GM21515 (cell line): ENCODE data around the gene YKT6.

Source experiments
- ATAC-seq: cut with Tn5 transposase; IDR thresholded peaks from one replicate; pipeline ENCODE4 v1.9.1; 2021; ENCODE audit not compliant: unreplicated experiment

Gene YKT6

GRCh38 chr7:44217852-44218402, 17.1 kb downstream of the YKT6 start:
- no peak for ATAC-seq

DNA sequence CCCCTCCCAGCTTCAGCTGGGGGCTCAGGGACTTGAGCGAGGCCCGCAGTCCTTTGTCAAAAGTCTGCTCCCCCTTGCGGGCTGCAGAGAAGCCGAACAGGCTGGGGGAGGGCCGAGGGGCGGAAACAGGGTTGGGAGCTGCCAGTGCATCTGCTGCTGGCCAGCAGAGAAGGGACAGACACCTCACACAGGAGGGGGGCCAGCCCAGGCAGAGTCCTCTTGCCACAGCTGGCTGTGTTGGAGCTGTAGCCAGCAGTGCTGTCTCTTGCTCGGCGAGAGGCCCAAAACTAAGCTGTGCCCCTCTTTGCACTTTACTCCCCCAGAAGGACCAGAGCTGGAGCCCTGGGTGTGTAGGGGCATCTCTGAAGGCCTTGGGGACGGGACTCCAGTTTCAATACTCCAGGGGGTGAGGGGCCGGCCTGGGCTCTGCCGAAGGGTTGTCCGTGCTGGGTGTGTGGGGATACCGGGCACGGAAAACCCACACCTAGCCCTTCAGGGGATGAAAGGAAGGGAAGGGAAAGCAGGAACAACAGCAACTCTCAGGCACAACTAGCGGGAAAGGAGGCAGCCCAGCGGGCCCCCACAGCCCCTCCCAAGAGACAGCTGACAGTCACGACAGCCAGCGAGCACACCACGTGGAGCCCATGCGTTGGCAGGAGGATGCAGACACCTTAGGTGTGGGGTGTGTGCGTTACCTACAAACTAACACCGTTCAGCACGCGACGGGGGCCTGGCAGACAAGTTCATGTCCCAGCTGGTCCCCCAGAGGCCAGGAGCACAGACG, 17.8 kb downstream of the YKT6 start:
- ATAC-seq = no peak

GRCh38 chr7:44219371-44220045, 18.7 kb downstream of the YKT6 start:
- no peak for ATAC-seq

- no peak for ATAC-seq
Observed at GRCh38 chr7:44220046-44220357, 19.2 kb downstream of the YKT6 start.

DNA sequence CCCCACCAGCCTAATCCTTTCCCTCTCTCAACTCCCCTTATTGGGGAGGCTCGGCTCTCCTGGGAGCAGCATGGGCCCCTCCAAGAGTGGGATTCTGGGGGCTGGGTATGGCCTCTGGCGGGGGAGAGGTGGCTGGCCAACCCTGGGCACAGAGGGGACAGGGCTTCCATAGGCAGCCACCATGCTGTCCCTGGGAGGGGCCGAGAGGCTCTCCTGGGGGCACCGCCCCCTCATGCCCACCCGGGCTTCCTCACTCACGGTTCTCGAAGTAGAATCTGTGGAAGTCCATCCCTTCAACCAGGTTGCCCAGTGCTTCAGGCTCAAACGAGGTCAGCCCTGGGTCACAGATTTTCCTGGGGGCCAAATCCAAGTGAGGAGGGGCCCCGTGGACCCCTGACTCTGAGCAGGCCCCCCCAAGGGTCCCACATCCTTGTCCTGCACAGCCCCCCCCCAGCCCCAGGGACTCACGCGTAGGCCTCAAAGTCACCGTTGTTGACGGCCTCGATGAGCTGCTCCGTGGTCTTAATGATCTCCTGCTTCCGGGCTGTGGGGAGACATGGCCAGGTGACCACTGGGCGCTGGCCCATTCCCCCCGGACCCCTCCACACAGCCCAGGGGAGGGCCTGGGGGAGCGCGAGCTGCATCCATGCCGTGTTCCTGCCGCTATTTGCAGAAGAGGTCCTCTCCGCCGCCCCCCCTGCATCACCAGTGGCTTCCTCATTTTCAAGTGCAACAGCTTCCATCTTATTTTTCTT, 19.8 kb downstream of the YKT6 start:
- no peak for ATAC-seq

- no peak for ATAC-seq
Observed at GRCh38 chr7:44221231-44221791, 20.5 kb downstream of the YKT6 start.

GRCh38 chr7:44222074-44222473, 21.3 kb downstream of the YKT6 start:
- ATAC-seq = no peak

DNA sequence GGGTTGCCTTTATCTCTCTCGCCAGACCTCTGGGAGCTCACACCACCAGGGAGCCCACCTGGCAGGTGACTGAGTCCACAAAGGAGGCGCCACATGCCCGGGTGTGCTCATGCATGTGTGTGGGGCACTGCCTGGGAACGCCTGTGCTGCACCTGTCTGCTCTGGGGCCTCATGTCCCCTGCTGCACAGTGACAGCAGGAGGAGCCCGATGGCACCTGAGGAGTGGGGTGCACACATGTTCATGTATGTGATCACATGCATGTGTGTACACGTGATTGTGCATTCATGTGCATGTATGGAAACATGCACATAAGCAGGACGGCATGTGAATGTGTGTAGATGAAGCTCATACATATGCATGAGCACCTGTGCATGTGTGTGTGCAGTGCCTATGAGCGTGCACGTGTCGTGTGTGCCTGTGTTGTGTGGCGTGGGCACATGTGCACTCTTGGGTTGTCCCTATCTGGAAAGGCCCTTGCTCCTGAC, 22.0 kb downstream of the YKT6 start:
- no peak for ATAC-seq

- ATAC-seq = no peak
Observed at GRCh38 chr7:44223362-44224079, 22.7 kb downstream of the YKT6 start.

GRCh38 chr7:44224080-44224973, 23.5 kb downstream of the YKT6 start:
- ATAC-seq = no peak

DNA sequence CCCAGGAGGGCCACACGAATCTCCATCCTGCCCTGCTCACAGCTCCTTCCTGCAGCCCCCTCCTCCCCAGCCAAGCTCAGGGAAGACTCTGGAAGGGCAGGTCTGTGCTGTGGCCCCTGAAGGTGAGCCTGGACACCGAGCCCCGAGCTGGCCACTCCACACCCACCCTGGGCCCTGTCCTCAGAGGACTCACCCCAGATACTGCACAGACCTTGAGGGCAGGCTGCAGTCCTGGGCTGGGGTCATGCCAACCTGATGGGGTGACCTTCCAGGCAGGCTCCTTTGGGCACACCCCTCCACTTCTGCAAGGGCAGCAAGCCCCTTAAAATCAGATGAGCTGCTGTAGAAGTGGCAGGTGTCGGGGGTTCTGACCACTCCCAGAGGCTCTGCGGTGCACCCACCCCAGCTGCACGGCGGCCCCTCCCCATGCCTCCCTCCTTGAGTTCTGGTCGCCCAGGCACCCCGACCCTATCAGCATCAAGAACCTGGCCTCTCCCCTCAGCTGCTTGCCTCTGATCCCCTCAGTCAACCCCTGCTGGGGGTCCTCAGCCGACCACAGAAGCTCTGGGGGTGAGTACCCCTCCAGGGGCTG, 24.3 kb downstream of the YKT6 start:
- ATAC-seq = no peak

- ATAC-seq = no peak
Observed at GRCh38 chr7:44225566-44226395, 25.0 kb downstream of the YKT6 start.

DNA sequence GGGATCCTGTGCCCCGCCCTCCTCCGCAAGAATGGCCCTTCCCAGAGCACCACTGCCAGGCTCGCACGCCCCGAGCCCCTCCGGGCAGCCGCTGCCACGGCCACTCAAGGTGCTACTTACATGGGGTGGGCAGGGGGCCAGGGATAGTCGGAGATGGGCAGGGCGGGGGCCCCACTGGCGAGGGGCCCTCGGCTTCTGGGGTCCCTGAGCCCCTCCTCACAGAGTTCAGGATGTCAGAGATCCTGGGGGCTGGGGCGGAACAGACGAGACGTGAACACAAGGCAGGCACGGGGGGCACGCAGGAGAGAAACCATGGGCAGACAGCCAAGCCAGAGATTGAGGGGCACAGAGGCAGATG, 25.6 kb downstream of the YKT6 start:
- no peak for ATAC-seq

DNA sequence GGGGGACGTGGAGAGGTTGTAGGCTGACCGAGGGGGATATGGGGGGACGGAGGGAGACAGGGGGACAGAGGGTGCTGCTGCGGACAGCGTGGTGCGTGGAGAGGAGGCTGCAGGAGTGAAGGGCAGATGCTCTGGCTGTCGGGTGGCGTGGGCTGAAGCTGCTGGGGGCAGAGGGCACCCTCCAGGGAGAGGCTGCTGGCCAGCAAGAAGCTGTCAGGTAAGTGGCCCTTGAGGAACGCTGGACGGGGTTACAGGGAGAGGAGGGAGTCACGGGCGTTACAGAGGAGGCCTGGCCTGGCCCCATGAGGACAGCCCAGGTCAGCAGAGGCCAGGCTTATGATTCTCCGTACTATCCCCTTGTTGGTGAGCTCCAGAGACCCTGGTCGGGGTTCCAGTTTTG, 27.1 kb downstream of the YKT6 start:
- ATAC-seq = no peak

- ATAC-seq = no peak
Observed at GRCh38 chr7:44228571-44229350, 28.0 kb downstream of the YKT6 start.

- ATAC-seq = no peak
Observed at GRCh38 chr7:44229546-44230105, 28.8 kb downstream of the YKT6 start.

DNA sequence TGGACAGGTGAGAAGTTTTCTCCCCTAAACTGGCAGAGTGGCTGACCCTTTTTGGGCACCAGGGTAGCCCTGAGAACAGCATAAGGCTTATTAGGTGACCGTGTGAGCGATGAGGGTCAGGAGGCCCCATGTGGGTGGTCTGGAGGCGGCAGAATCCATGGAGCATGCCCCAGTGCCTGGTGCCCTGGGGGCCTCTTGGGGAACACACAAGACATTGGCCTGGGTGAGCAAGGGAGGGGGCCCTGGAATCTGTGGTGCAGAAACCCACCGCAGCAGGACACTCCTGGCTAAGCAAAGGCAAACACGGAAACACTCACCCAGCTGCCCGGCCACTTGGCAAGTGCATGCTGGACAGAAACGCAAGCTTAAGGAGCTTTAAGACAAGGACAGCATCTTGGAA, 29.5 kb downstream of the YKT6 start:
- ATAC-seq = no peak
